Chondrocyte (in vitro differentiated cells): ENCODE data around the gene TMEM86B. TPM values are rescaled to one million over a fixed set of nuclear protein-coding genes. Genes with fewer than 3 reads are reported as not detected.

ENCODE experiments used
- DNase-seq: peaks from one replicate; pipeline ENCODE4 v3.0.0; 2021; ENCODE audit warnings: mixed read lengths, low spot score
- H3K27ac Mint-ChIP-seq: one replicate; pipeline ENCODE4 v1.8.0; 2021; ENCODE audit warnings: mild to moderate bottlenecking, moderate library complexity, mixed read lengths; ENCODE audit not compliant: unreplicated experiment
- H3K27me3 Mint-ChIP-seq: 2 replicates; pipeline ENCODE4 v1.8.0; 2021; ENCODE audit warnings: low read depth, mixed read lengths
- H3K36me3 Mint-ChIP-seq: 2 replicates; pipeline ENCODE4 v1.8.0; 2021; ENCODE audit warnings: low read depth, mixed read lengths
- H3K4me1 Mint-ChIP-seq: 2 replicates; pipeline ENCODE4 v1.8.0; 2021; ENCODE audit warnings: low read depth, mild to moderate bottlenecking, mixed read lengths
- H3K4me3 Mint-ChIP-seq: one replicate; pipeline ENCODE4 v1.8.0; 2021; ENCODE audit warnings: mild to moderate bottlenecking, moderate library complexity, mixed read lengths; ENCODE audit not compliant: unreplicated experiment
- H3K9me3 Mint-ChIP-seq: 2 replicates; pipeline ENCODE4 v1.8.0; 2021; ENCODE audit warnings: low read depth, mixed read lengths
- CTCF ChIP-seq: fragments of 200-600 bp; sonication (generic); IDR thresholded peaks from 2 replicates; pipeline ENCODE4 v1.5.0; 2021; ENCODE audit warnings: antibody characterized with exemption, mild to moderate bottlenecking, moderate library complexity
- total RNA-seq: library from RNA; stranded (reverse); gene quantifications from 3 replicates; pipeline ENCODE4 v1.2.1, GENCODE V29; 2021

The TMEM86B gene
- total RNA-seq, 1 donor from 2014 or later: 1.5 TPM

- Mint-ChIP-seq H3K9me3 (no peaks in the 10 kb centered on the region), H3K27ac (no peak overlapping the region), H3K27me3 (no peaks in the 10 kb centered on the region), H3K4me3 (no peak overlapping the region), H3K4me1 (no peaks in the 10 kb centered on the region), H3K36me3 (peaks cover 44% of the 10 kb centered on the region)
- TF ChIP-seq CTCF: no peak
- no peak for DNase-seq
These were observed 10.4 kb upstream of the TMEM86B start for GRCh38 chr19:55239004-55239403.

GRCh38 chr19:55238030-55238429 is 9.5 kb upstream of the TMEM86B start:
- Mint-ChIP-seq H3K36me3 (peaks cover 48% of the 10 kb centered on the region), H3K4me3 (no peak overlapping the region), H3K9me3 (no peaks in the 10 kb centered on the region), H3K27me3 (no peaks in the 10 kb centered on the region), H3K27ac (no peak overlapping the region), H3K4me1 (no peaks in the 10 kb centered on the region)
- TF ChIP-seq CTCF: no peak
- DNase-seq: no peak

GRCh38 chr19:55232986-55233385 is 4.4 kb upstream of the TMEM86B start:
- DNase-seq: no peak
- Mint-ChIP-seq H3K4me3 (no peak overlapping the region), H3K4me1 (no peaks in the 10 kb centered on the region), H3K27ac (no peak overlapping the region), H3K36me3 (peaks cover 41% of the 10 kb centered on the region), H3K27me3 (no peaks in the 10 kb centered on the region), H3K9me3 (no peaks in the 10 kb centered on the region)
- no peak for TF ChIP-seq CTCF

GRCh38 chr19:55232286-55232602 is 3.7 kb upstream of the TMEM86B start:
- H3K36me3 Mint-ChIP-seq: peaks cover 39% of the 10 kb centered on the region
- no peaks in the 10 kb centered on the region for H3K27me3 Mint-ChIP-seq
- H3K4me3 Mint-ChIP-seq: no peak overlapping the region
- DNase-seq: no peak
- no peak overlapping the region for H3K27ac Mint-ChIP-seq
- no peak for TF ChIP-seq CTCF
- H3K4me1 Mint-ChIP-seq: no peaks in the 10 kb centered on the region
- no peaks in the 10 kb centered on the region for H3K9me3 Mint-ChIP-seq

GRCh38 chr19:55231391-55232285 is 3.1 kb upstream of the TMEM86B start:
- no peaks in the 10 kb centered on the region for H3K27me3 Mint-ChIP-seq
- peaks cover 35% of the 10 kb centered on the region for H3K36me3 Mint-ChIP-seq
- peak; percentile 89 for DNase-seq

More at GRCh38 chr19:55231391-55232285, 3.1 kb upstream of the TMEM86B start:
- H3K27ac Mint-ChIP-seq: no peak overlapping the region
- no peak for TF ChIP-seq CTCF
- no peaks in the 10 kb centered on the region for H3K9me3 Mint-ChIP-seq
- H3K4me3 Mint-ChIP-seq: no peak overlapping the region
- H3K4me1 Mint-ChIP-seq: no peaks in the 10 kb centered on the region
